Measurements from ENCODE around the gene WWC2. TPM values are rescaled to one million over a fixed set of nuclear protein-coding genes. Genes with fewer than 3 reads are reported as not detected.

The WWC2 gene
- total RNA-seq, 1 experiment from 2014 or later, result 39.1 TPM

DNA sequence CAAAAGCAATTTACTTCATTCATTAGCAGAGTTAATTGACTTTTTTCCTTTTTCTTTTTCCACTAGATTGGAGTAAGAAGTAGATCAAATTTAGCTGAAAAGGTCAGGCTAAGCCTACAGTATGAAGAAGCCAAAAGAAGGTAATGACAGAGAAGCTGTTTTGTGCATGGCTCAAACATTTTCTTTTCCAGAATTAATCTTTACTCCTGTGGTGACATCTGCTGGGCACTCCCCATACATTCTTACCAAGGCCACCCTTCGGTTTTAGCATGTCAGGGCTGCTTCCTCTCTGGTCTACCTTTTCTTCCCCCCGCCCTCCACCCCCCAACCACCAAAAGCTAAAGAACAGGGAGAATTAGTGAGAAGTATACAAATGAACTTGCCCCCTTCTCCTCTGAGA is 150.8 kb downstream of the WWC2 start:
- BruUV-seq (replicated peaks), result no TSS peak
- Histone ChIP-seq H3K27me3 (ENCODE audit: insufficient read depth, low read length) (no peaks in the 10 kb centered on the region), H3K4me3 (replicated peaks in 1 of 2; ENCODE audit: low read depth in 1 of 2, low read length in 2 of 2) (no peak overlapping the region), H3K79me2 (ENCODE audit: insufficient read depth, low read length) (no peaks in the 10 kb centered on the region), H3K9me3 (ENCODE audit: control insufficient read depth in 1 of 2, insufficient read depth in 1 of 2, low read depth in 1 of 2, low read length in 2 of 2) (no peaks in the 10 kb centered on the region), H3K4me1 (ENCODE audit: control insufficient read depth in 1 of 2, insufficient read depth in 2 of 2, low read length in 2 of 2) (no peaks in the 10 kb centered on the region), H4K20me1 (ENCODE audit: insufficient read depth) (no peaks in the 10 kb centered on the region), H3K27ac (ENCODE audit: low read depth, low read length) (no peak overlapping the region), H2AFZ (ENCODE audit: low read depth, low read length, poor library complexity, severe bottlenecking) (no peak overlapping the region), H3K4me2 (ENCODE audit: low read length) (no peak overlapping the region), H3K9me2 (ENCODE audit: insufficient read depth) (no peaks in the 10 kb centered on the region), H3K36me3 (ENCODE audit: control insufficient read depth in 1 of 2, insufficient read depth in 2 of 2, low read length in 2 of 2) (peaks cover 0 to 30% of the 10 kb centered on the region in 2 experiments; a peak in 3 of 4 replicates), H3K9ac (ENCODE audit: low read length) (no peak overlapping the region)
- ChIA-PET RAD21 (ENCODE audit: low non-redundant PET in 1 of 2, low total read pairs in 2 of 2, uncharacterized antibody in 2 of 2, unreplicated experiment in 2 of 2) (interaction anchor here (0.6 to 1.4 kb wide), 6 partner anchors 14 to 312 kb away, joined by 3 to 7 read pairs (median 4); partner anchors contain the start of gene WWC2 (in 1 of the 2)), CTCF (interaction anchor here (0.5 to 4.7 kb wide), 11 partner anchors 10 to 325 kb away, joined by 3 to 49 read pairs (median 4); partner anchors contain the start of gene WWC2), POLR2A (no interaction called here)
- intact Hi-C loops (cut with micrococcal nuclease), result loop anchor here (1.0 kb wide), 1 partner anchor 177 kb away; no protein-coding TSS in a partner anchor
- DNase-seq (ENCODE audit: low read depth, low spot score) (no peak), ATAC-seq (peak; percentile 76)
- TF ChIP-seq RAD21 (IDR thresholded peaks at IDR 0.05; ENCODE audit: low read depth), result peak; percentile 75
- TF ChIP-seq ZNF274 (IDR thresholded peaks at IDR 0.05; ENCODE audit: low read depth, low read length), result no peak
- TF ChIP-seq, protein P1, sequence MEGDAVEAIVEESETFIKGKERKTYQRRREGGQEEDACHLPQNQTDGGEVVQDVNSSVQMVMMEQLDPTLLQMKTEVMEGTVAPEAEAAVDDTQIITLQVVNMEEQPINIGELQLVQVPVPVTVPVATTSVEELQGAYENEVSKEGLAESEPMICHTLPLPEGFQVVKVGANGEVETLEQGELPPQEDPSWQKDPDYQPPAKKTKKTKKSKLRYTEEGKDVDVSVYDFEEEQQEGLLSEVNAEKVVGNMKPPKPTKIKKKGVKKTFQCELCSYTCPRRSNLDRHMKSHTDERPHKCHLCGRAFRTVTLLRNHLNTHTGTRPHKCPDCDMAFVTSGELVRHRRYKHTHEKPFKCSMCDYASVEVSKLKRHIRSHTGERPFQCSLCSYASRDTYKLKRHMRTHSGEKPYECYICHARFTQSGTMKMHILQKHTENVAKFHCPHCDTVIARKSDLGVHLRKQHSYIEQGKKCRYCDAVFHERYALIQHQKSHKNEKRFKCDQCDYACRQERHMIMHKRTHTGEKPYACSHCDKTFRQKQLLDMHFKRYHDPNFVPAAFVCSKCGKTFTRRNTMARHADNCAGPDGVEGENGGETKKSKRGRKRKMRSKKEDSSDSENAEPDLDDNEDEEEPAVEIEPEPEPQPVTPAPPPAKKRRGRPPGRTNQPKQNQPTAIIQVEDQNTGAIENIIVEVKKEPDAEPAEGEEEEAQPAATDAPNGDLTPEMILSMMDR (IDR thresholded peaks at IDR 0.05 in 2 of 3, conservative IDR thresholded peaks at IDR 0.05 in 1 of 3; ENCODE audit: borderline replicate concordance in 1 of 3, insufficient read depth in 1 of 3, low read depth in 2 of 3, low read length in 2 of 3), result peak; percentile 24 to 62 (median 53); a peak in 4 of 6 replicates

DNA sequence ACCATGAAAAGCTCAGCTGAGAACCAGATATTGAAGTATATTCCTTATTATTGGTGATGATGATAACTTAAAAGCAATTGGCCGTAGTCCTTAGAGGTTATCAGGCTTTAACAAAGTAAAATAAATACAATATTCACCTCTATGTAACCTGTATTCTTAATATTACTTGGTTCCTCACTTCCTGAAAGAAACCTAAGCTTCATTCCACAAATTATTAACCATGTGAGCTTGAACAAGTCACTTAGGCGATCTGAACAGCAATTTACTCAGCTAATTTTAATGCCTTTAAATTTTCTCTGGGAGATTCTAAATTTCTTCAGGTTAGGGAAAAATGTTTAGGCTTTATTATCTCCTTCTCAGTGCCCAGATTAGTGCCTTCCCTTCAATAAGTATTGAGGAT is 151.8 kb downstream of the WWC2 start:
- Histone ChIP-seq H3K27me3 (ENCODE audit: insufficient read depth, low read length) (no peaks in the 10 kb centered on the region), H3K4me1 (ENCODE audit: control insufficient read depth in 1 of 2, insufficient read depth in 2 of 2, low read length in 2 of 2) (no peaks in the 10 kb centered on the region), H3K36me3 (ENCODE audit: control insufficient read depth in 1 of 2, insufficient read depth in 2 of 2, low read length in 2 of 2) (peaks cover 0 to 23% of the 10 kb centered on the region in 2 experiments; a peak in 3 of 4 replicates), H3K9ac (ENCODE audit: low read length) (no peak overlapping the region), H3K27ac (ENCODE audit: low read depth, low read length) (no peak overlapping the region), H4K20me1 (ENCODE audit: insufficient read depth) (no peaks in the 10 kb centered on the region), H3K9me3 (ENCODE audit: control insufficient read depth in 1 of 2, insufficient read depth in 1 of 2, low read depth in 1 of 2, low read length in 2 of 2) (no peaks in the 10 kb centered on the region), H2AFZ (ENCODE audit: low read depth, low read length, poor library complexity, severe bottlenecking) (no peak overlapping the region), H3K9me2 (ENCODE audit: insufficient read depth) (no peaks in the 10 kb centered on the region), H3K4me3 (replicated peaks in 1 of 2; ENCODE audit: low read depth in 1 of 2, low read length in 2 of 2) (no peak overlapping the region), H3K4me2 (ENCODE audit: low read length) (no peak overlapping the region), H3K79me2 (ENCODE audit: insufficient read depth, low read length) (no peaks in the 10 kb centered on the region)
- CTCF ChIA-PET, result interaction anchor here (1.6 to 4.7 kb wide), 5 partner anchors 11 to 326 kb away, joined by 4 to 49 read pairs (median 11); no protein-coding TSS in a partner anchor
- POLR2A ChIA-PET, result no interaction called here
- RAD21 ChIA-PET (ENCODE audit: low non-redundant PET in 1 of 2, low total read pairs in 2 of 2, uncharacterized antibody in 2 of 2, unreplicated experiment in 2 of 2), result interaction anchor here in 1 of 2 experiments (1.4 kb wide), 2 partner anchors 152 to 177 kb away, joined by 4 to 7 read pairs; partner anchors contain the start of gene WWC2
- ATAC-seq (no peak), DNase-seq (ENCODE audit: low read depth, low spot score) (no peak)
- intact Hi-C loops (cut with micrococcal nuclease), result loop anchor here (1.0 kb wide), 1 partner anchor 178 kb away; no protein-coding TSS in a partner anchor
- TF ChIP-seq, protein P2, sequence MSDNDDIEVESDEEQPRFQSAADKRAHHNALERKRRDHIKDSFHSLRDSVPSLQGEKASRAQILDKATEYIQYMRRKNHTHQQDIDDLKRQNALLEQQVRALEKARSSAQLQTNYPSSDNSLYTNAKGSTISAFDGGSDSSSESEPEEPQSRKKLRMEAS (IDR thresholded peaks at IDR 0.05), result no peak
- TF ChIP-seq EZH2phosphoT487 (IDR thresholded peaks at IDR 0.05; ENCODE audit: borderline replicate concordance) (no peak), POLR2AphosphoS5 (IDR thresholded peaks at IDR 0.05; ENCODE audit: low read depth, low read length) (no peak), SIN3A (IDR thresholded peaks at IDR 0.05; ENCODE audit: low read depth) (no peak), EGR1 (IDR thresholded peaks at IDR 0.05; ENCODE audit: low read depth) (no peak), SRF (IDR thresholded peaks at IDR 0.05; ENCODE audit: low read depth) (no peak), RAD21 (IDR thresholded peaks at IDR 0.05; ENCODE audit: low read depth) (no peak), ELF1 (IDR thresholded peaks at IDR 0.05; ENCODE audit: borderline replicate concordance, low read depth) (no peak)
- TF ChIP-seq, protein P1 (IDR thresholded peaks at IDR 0.05 in 2 of 3, conservative IDR thresholded peaks at IDR 0.05 in 1 of 3; ENCODE audit: borderline replicate concordance in 1 of 3, insufficient read depth in 1 of 3, low read depth in 2 of 3, low read length in 2 of 3), result no peak
- no TSS peak for BruUV-seq (replicated peaks)
